ENCODE measurements around the gene GYS2. TPM values are rescaled to one million over a fixed set of nuclear protein-coding genes. Genes with fewer than 3 reads are reported as not detected.
"Not testable (repeated sequence)": the region's sequence is repeated elsewhere in the genome, so short reads cannot be mapped to it uniquely, and the experiment has no call there.

Gene GYS2
- polyA plus RNA-seq, 1 donor from 2014 or later, result not detected

DNA sequence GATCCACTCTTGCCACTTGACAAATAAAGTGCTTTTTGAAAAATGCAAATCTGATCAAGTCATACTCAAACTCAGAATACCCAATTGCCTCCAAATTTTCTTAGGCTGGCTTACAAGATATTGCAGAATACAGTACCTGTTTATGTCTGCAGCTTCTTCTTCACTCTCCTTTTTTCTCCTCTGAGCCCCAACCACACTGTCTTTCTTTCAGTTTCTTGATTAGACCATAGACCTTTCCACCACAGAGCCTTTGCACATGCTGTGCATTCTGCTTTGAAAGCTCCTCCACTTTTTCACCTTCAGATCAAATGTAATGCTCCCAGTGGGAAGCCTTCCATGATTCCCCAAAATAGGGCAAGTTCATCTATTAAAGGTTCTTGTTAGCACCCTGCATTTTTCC, 13.9 kb upstream of the GYS2 start:
- Mint-ChIP-seq H3K36me3 (peaks cover 5% of the 10 kb centered on the region), H3K4me3 (peak overlapping the region in 1 of 4 donors; percentile 3), H3K27ac (no peak overlapping the region), H3K27me3 (no peaks in the 10 kb centered on the region), H3K4me1 (peaks cover 11 to 14% (median 14%) of the 10 kb centered on the region in 3 donors), H3K9me3 (no peaks in the 10 kb centered on the region)

DNA sequence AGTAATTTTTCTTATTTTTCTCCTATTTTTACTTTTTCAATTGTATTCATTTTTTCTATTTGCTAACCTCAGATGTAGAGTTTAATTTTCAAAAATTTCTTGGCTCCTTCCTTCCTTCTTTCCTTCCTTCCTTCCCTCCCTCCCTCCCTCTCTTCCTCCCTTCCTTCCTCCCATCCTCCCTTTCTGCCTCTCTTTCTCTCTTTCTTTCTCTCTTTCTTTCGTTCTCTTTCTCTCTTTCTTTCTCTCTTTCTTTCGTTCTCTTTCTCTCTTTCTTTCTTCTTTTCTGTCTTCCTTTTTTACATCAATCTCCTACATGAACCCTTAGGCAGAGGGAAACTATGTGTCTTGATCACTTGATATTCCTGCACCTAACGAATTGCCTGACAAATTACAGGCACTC, 12.4 kb upstream of the GYS2 start:
- H3K4me1 Mint-ChIP-seq, result peaks cover 11 to 14% (median 14%) of the 10 kb centered on the region in 3 donors
- H3K36me3 Mint-ChIP-seq, result peaks cover 3% of the 10 kb centered on the region
- H3K27me3 Mint-ChIP-seq, result no peaks in the 10 kb centered on the region
- no peaks in the 10 kb centered on the region for H3K9me3 Mint-ChIP-seq
- H3K27ac Mint-ChIP-seq, result no peak overlapping the region
- H3K4me3 Mint-ChIP-seq, result no peak overlapping the region

DNA sequence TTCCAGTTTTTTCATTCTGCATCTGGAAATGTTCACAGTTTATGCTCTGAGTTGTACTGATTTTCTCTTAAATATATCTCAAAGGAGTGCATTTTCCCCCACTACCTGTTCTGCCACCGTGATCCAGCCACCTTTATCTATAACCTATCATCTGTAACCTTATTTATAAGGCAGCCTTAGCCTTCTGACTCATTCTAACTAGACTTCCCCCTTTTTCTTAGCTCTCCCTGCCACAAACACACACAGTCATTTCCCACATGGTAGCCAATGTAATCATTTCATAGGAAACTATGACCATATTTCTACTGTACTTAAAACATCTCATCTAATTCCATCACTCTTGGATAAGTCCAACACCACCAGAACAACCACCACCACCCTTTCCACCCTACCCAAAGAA, 10.8 kb upstream of the GYS2 start:
- Mint-ChIP-seq H3K4me3 (peak overlapping the region in 1 of 4 donors; percentile 2), H3K4me1 (peaks cover 11 to 14% (median 14%) of the 10 kb centered on the region in 3 donors), H3K27ac (peak overlapping the region in 1 of 3 donors; percentile 60), H3K27me3 (no peaks in the 10 kb centered on the region), H3K9me3 (no peaks in the 10 kb centered on the region), H3K36me3 (peaks cover 3% of the 10 kb centered on the region)

DNA sequence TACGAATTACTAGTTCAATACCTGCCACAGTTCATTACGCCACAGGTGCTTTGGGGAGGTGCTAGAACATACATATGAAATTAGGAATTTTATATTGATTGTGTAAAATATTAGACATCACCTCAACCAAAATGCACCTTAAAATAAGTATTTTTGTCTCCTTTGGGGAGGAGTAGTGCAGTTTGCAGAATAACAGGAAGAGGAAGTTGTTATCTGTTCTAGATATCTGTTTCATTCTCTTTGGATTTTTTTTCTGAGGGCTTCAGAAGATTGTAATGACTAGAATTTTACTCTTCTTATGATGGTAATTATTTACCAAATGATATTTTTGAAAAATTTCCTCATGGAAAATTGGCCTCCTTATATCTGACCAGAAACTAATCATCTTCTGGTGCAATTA, 9.9 kb upstream of the GYS2 start:
- H3K9me3 Mint-ChIP-seq, result no peaks in the 10 kb centered on the region
- H3K27me3 Mint-ChIP-seq, result no peaks in the 10 kb centered on the region
- no peaks in the 10 kb centered on the region for H3K36me3 Mint-ChIP-seq
- H3K4me1 Mint-ChIP-seq, result peaks cover 11 to 14% (median 14%) of the 10 kb centered on the region in 3 donors
- H3K4me3 Mint-ChIP-seq, result peak overlapping the region in 1 of 4 donors; percentile 6
- peak overlapping the region in 1 of 3 donors; percentile 11 for H3K27ac Mint-ChIP-seq

DNA sequence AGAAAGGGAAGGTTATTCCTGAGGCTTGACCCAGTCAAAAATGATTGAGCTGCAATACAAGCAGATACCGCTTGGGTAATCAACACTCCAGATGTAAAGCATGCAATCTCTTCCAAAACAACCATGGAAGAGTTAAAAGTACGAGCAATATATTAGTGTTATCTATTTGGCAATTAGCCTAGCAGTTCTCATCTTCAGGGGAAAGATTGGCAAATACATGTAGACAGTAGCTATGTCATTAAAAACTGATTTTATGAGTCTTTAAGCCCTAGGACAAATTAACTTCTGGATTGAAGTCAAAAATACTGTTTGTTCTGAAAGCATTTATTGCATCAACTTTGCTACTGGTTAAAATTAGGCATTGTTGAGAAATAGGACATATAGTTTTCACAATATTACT, 9.3 kb upstream of the GYS2 start:
- no peaks in the 10 kb centered on the region for H3K36me3 Mint-ChIP-seq
- H3K4me1 Mint-ChIP-seq, result peaks cover 11 to 14% (median 14%) of the 10 kb centered on the region in 3 donors
- no peaks in the 10 kb centered on the region for H3K9me3 Mint-ChIP-seq
- no peak overlapping the region for H3K4me3 Mint-ChIP-seq
- H3K27ac Mint-ChIP-seq, result no peak overlapping the region
- no peaks in the 10 kb centered on the region for H3K27me3 Mint-ChIP-seq

DNA sequence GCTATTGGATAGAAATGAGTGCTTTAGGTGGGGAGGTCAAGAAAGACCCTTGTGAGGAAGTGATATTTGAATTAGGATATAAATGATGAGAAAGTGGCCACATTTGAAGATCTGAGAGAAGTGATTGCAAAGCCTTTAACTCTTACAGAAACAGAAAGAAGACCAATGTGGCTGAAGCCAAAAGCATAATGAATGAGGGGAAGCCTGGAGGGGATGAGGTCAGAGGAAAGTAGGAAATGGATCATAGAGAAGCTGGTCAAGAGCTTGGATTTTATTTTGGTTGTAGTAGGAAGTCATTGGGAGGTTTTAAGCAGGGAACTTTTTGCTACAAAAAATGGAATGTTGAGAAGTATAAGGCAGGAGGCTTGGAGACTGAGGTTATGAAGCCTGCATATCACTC, 3.5 kb upstream of the GYS2 start:
- Mint-ChIP-seq H3K4me3 (no peak overlapping the region), H3K27ac (no peak overlapping the region), H3K36me3 (no peaks in the 10 kb centered on the region), H3K27me3 (no peaks in the 10 kb centered on the region), H3K9me3 (no peaks in the 10 kb centered on the region), H3K4me1 (no peaks in the 10 kb centered on the region)

DNA sequence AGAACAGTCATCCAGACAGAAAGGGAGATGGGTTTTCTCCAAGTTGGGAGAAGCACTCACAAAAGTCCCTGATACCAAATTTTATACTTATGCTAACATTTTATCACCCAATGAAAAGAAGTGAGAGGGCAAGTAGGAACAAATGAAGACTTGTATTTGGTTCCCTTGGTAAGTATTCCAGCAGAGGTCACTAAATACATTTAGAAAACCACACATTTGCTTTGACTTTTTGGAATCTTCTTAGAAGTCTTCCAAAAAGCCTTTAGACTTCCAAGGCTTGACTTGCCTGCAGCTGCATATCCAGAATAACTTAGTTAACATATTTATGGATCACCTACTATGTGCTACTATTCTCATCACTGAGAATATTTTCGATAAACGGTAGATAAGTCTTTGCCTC, 3.1 kb upstream of the GYS2 start:
- no peaks in the 10 kb centered on the region for H3K27me3 Mint-ChIP-seq
- no peak overlapping the region for H3K27ac Mint-ChIP-seq
- H3K4me3 Mint-ChIP-seq, result no peak overlapping the region
- no peaks in the 10 kb centered on the region for H3K36me3 Mint-ChIP-seq
- H3K9me3 Mint-ChIP-seq, result no peaks in the 10 kb centered on the region
- H3K4me1 Mint-ChIP-seq, result no peaks in the 10 kb centered on the region

DNA sequence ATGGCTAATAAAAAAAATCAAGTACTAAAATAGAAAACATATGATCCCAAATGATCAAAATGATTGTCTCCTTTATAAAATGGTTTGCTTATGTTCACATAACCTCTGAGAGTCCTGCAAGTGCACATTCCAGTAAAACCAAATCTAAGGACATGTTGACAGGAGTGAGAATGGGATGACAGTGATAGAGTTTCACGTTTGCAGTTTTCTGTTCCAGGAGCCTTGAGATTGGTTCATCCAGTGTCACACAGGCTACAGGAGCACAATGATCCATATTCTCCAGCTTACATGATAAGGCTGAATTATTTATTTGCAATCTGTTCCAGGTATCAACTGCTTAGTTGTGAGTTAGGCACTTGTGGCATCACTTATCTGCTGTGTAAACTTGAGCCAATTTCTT, 1.5 kb upstream of the GYS2 start:
- Mint-ChIP-seq H3K36me3 (no peaks in the 10 kb centered on the region), H3K9me3 (no peaks in the 10 kb centered on the region), H3K4me3 (no peak overlapping the region), H3K27ac (no peak overlapping the region), H3K27me3 (no peaks in the 10 kb centered on the region), H3K4me1 (no peaks in the 10 kb centered on the region)

DNA sequence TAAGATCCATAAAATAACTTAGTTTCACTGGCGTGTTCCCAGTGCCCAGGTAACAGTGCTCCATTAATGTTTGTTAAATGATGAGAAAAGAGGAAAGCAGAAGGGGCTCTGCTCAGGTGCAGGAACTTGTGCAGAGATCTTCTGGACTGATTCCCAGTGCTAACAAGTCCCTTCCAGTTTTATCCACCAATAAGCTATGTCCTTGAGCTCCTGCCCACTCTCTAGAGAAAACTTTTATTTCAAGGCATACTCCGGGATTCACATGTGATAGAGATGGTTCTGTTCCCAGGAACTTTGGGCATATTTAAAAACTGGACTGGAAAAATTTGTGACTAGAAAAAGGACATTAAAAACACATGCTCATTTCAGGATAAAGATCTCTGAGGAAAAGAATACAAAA, 1.9 kb downstream of the GYS2 start:
- Mint-ChIP-seq H3K27ac (peak overlapping the region in 1 of 3 donors; percentile 3), H3K27me3 (no peaks in the 10 kb centered on the region), H3K4me1 (peaks cover 4 to 14% (median 11%) of the 10 kb centered on the region in 3 donors), H3K4me3 (no peak overlapping the region), H3K36me3 (no peaks in the 10 kb centered on the region), H3K9me3 (no peaks in the 10 kb centered on the region)

DNA sequence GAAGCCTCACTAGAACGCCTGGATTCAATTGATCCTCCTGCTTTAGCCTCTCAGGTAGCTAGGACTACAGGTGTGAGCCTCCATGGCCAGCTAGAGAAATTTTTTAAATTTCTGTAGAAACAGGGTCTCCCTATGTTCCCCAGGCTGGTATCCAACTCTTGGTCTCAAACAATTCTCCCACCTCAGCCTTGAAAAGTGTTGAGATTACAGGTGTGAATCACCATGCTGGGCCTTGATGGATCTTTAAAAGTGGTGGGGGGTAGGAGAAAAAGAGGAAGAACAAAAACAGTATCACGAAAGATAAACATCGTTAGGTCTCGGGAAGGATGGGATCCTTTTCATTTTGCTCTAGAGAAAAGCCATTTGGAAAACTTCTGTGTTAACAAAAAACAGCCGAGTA, 4.5 kb downstream of the GYS2 start:
- no peaks in the 10 kb centered on the region for H3K27me3 Mint-ChIP-seq
- H3K9me3 Mint-ChIP-seq, result no peaks in the 10 kb centered on the region
- H3K4me1 Mint-ChIP-seq, result peaks cover 15 to 22% (median 15%) of the 10 kb centered on the region in 3 donors
- peak overlapping the region in 1 of 4 donors; percentile 23 for H3K4me3 Mint-ChIP-seq
- H3K27ac Mint-ChIP-seq, result peak overlapping the region in 1 of 3 donors; percentile 17
- H3K36me3 Mint-ChIP-seq, result peaks cover 2% of the 10 kb centered on the region

GRCh38 chr12:21599143-21599999, 5.3 kb downstream of the GYS2 start:
- Mint-ChIP-seq H3K4me1 (peaks cover 15 to 22% (median 15%) of the 10 kb centered on the region in 3 donors), H3K27ac (no peak overlapping the region), H3K36me3 (peaks cover 2% of the 10 kb centered on the region), H3K27me3 (no peaks in the 10 kb centered on the region), H3K9me3 (no peaks in the 10 kb centered on the region), H3K4me3 (peak overlapping the region; percentile 0 to 65 (median 30))

DNA sequence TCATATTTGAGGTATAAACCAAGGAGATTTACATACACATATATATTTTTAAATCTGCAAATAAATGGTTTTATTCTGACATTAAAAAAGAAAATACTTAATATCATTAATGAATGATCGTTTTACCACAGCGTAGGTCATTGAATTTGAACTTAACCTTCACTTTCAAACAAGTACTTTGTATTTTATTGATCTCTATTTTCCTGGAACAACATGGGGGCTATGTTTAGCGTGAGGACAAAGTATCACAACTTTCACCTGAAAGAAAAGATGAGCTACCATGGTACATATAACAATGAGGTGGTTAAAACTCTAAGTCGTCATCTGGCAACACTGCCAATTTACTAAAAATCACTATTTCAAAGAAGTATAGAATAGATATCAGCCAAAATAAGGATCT, 6.0 kb downstream of the GYS2 start:
- no peaks in the 10 kb centered on the region for H3K9me3 Mint-ChIP-seq
- peaks cover 15 to 22% (median 15%) of the 10 kb centered on the region in 3 donors for H3K4me1 Mint-ChIP-seq
- H3K27ac Mint-ChIP-seq, result no peak overlapping the region
- H3K4me3 Mint-ChIP-seq, result peak overlapping the region in 1 of 4 donors; percentile 65
- H3K36me3 Mint-ChIP-seq, result peaks cover 2% of the 10 kb centered on the region
- H3K27me3 Mint-ChIP-seq, result no peaks in the 10 kb centered on the region

DNA sequence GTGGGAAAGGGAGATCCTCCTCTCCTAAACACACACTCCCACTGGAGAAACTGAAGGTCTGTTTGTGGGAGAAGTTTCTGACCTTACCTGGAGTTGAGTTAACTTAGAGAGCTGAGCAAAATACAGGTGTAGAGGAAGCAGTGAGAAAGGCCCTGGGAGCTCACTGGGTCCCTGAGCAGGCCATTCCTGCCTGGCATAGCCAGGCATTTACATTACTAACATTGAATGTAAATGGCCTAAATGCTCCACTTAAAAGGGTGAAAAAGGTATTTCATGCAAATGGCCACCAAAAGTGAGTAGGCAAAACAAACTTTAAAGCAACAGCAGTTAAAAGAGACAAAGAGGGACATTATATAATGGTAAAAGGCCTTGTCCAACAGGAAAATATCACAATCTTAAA, 9.3 kb downstream of the GYS2 start:
- not testable (repeated sequence) for H3K4me3 Mint-ChIP-seq, H3K36me3 Mint-ChIP-seq, H3K27ac Mint-ChIP-seq, H3K27me3 Mint-ChIP-seq
- Mint-ChIP-seq H3K4me1 (peaks cover 15 to 22% (median 15%) of the 10 kb centered on the region in 3 donors), H3K9me3 (peaks cover 0 to 21% (median 11%) of the 10 kb centered on the region in 3 donors)

- Mint-ChIP-seq H3K27ac (no peak overlapping the region), H3K9me3 (peaks cover 0 to 9% (median 3%) of the 10 kb centered on the region in 3 donors), H3K4me1 (no peaks in the 10 kb centered on the region), H3K27me3 (peaks cover 6% of the 10 kb centered on the region), H3K36me3 (peaks cover 2% of the 10 kb centered on the region), H3K4me3 (no peak overlapping the region)
Measured at GRCh38 chr12:21585485-21585884, 19.2 kb downstream of the GYS2 start.

- not testable (repeated sequence) for H3K27me3 Mint-ChIP-seq, H3K27ac Mint-ChIP-seq, H3K36me3 Mint-ChIP-seq, H3K4me3 Mint-ChIP-seq, H3K9me3 Mint-ChIP-seq, H3K4me1 Mint-ChIP-seq
Measured at GRCh38 chr12:21584403-21585182, 20.1 kb downstream of the GYS2 start.

All from IgD-negative memory B cell (primary cell).